WTC11 (cell line): ENCODE data around the gene TSACC. TPM values are rescaled to one million over a fixed set of nuclear protein-coding genes. Genes with fewer than 3 reads are reported as not detected.

Experiments
- ATAC-seq: fragments of 200-7000 bp; cut with Tn5 transposase; 2 replicates; pipeline ENCODE4 v1.10.0; 2021; ENCODE audit warnings: mild to moderate bottlenecking, moderate library complexity
- CTCF ChIA-PET: fragments of 300-600 bp; sonication (Branson Sonifier 250); formaldehyde crosslinking; loops from one replicate; lab custom pipeline; 2021; ENCODE audit warnings: antibody characterized with exemption; lab: Charles Lee
- POLR2A ChIA-PET: fragments of 350-600 bp; sonication (Branson Sonifier 250); formaldehyde crosslinking; loops from one replicate; lab custom pipeline; 2021; ENCODE audit warnings: antibody characterized with exemption; lab: Charles Lee
- DNase-seq: peaks from one replicate; pipeline ENCODE4 v3.0.0; 2021; ENCODE audit warnings: low spot score
- H3K27ac Mint-ChIP-seq: 2 replicates; pipeline ENCODE4 v1.8.0; 2021; ENCODE audit warnings: mixed read lengths
- H3K27me3 Mint-ChIP-seq: 2 replicates; pipeline ENCODE4 v1.8.0; 2021; ENCODE audit warnings: low read depth, mild to moderate bottlenecking, moderate library complexity, mixed read lengths
- H3K36me3 Mint-ChIP-seq: 2 replicates; pipeline ENCODE4 v1.8.0; 2021; ENCODE audit warnings: mixed read lengths
- H3K4me1 Mint-ChIP-seq: 2 replicates; pipeline ENCODE4 v1.8.0; 2022; ENCODE audit warnings: mixed read lengths
- H3K4me3 Mint-ChIP-seq: 2 replicates; pipeline ENCODE4 v1.8.0; 2021; ENCODE audit warnings: mild to moderate bottlenecking, moderate library complexity, mixed read lengths
- H3K9me3 Mint-ChIP-seq: 2 replicates; pipeline ENCODE4 v1.8.0; 2021; ENCODE audit warnings: mixed read lengths
- CREB1 ChIP-seq: sonication (generic); formaldehyde crosslinking; IDR thresholded peaks from 2 replicates; pipeline ENCODE4 v1.8.0; 2023; ENCODE audit warnings: mild to moderate bottlenecking, missing genetic modification reagents
- CREM ChIP-seq: sonication (generic); formaldehyde crosslinking; IDR thresholded peaks from 2 replicates; pipeline ENCODE4 v1.8.1; 2022; ENCODE audit warnings: mild to moderate bottlenecking, missing genetic modification reagents, moderate library complexity
- ELF4 ChIP-seq: sonication (generic); formaldehyde crosslinking; IDR thresholded peaks from 2 replicates; pipeline ENCODE4 v1.8.1; 2022; ENCODE audit warnings: low read depth, mild to moderate bottlenecking, moderate library complexity, missing genetic modification reagents
- ETV6 ChIP-seq: sonication (generic); formaldehyde crosslinking; IDR thresholded peaks from 2 replicates; pipeline ENCODE4 v1.8.1; 2022; ENCODE audit warnings: mild to moderate bottlenecking, missing genetic modification reagents
- FOXJ3 ChIP-seq: sonication (generic); formaldehyde crosslinking; IDR thresholded peaks from 2 replicates; pipeline ENCODE4 v1.9.0; 2021; ENCODE audit warnings: missing genetic modification reagents, mild to moderate bottlenecking, borderline replicate concordance
- GRHL2 ChIP-seq: fragments of 250-450 bp; sonication (Bioruptor Pico); IDR thresholded peaks from 2 replicates; pipeline ENCODE4 v1.8.0; 2022; ENCODE audit warnings: mild to moderate bottlenecking, moderate library complexity; ENCODE audit not compliant: insufficient replicate concordance, severe bottlenecking
- HMGA2 ChIP-seq: fragments of 250-450 bp; sonication (Bioruptor Pico); IDR thresholded peaks from 2 replicates; pipeline ENCODE4 v1.4.0; 2021; ENCODE audit warnings: mild to moderate bottlenecking, moderate library complexity
- MYBL2 ChIP-seq: sonication (generic); formaldehyde crosslinking; IDR thresholded peaks from 2 replicates; pipeline ENCODE4 v1.8.1; 2023; ENCODE audit warnings: mild to moderate bottlenecking, moderate library complexity, missing genetic modification reagents
- NR2C2 ChIP-seq: sonication (generic); formaldehyde crosslinking; IDR thresholded peaks from 2 replicates; pipeline ENCODE4 v1.8.0; 2022; ENCODE audit warnings: mild to moderate bottlenecking, missing genetic modification reagents
- PRRX2 ChIP-seq: fragments of 250-450 bp; sonication (Bioruptor Pico); IDR thresholded peaks from 2 replicates; pipeline ENCODE4 v1.8.0; 2021; ENCODE audit warnings: mild to moderate bottlenecking
- RELA ChIP-seq: sonication (generic); formaldehyde crosslinking; IDR thresholded peaks from 2 replicates; pipeline ENCODE4 v1.8.1; 2022; ENCODE audit warnings: missing genetic modification reagents, mild to moderate bottlenecking, borderline replicate concordance
- SMAD3 ChIP-seq: sonication (generic); formaldehyde crosslinking; IDR thresholded peaks from 2 replicates; pipeline ENCODE4 v1.8.0; 2022; ENCODE audit warnings: missing genetic modification reagents, mild to moderate bottlenecking, borderline replicate concordance
- SOX15 ChIP-seq: fragments of 250-450 bp; sonication (Bioruptor Pico); IDR thresholded peaks from 2 replicates; pipeline ENCODE4 v1.9.0; 2021; ENCODE audit warnings: mild to moderate bottlenecking
- TCF7 ChIP-seq: sonication (generic); formaldehyde crosslinking; IDR thresholded peaks from 2 replicates; pipeline ENCODE4 v1.8.0; 2022; ENCODE audit warnings: mild to moderate bottlenecking, low read depth, missing genetic modification reagents, moderate library complexity
- TEAD4 ChIP-seq: sonication (generic); formaldehyde crosslinking; IDR thresholded peaks from 2 replicates; pipeline ENCODE4 v1.8.0; 2022; ENCODE audit warnings: mild to moderate bottlenecking, missing genetic modification reagents
- ZNF263 ChIP-seq: sonication (generic); formaldehyde crosslinking; IDR thresholded peaks from 2 replicates; pipeline ENCODE4 v1.8.1; 2022; ENCODE audit warnings: low read depth, mild to moderate bottlenecking, moderate library complexity, missing genetic modification reagents
- ZNF423 ChIP-seq: fragments of 250-450 bp; sonication (Bioruptor Pico); IDR thresholded peaks from 2 replicates; pipeline ENCODE4 v2.1.2; 2022; ENCODE audit warnings: mild to moderate bottlenecking, moderate library complexity
- total RNA-seq: library from RNA; stranded (reverse); gene quantifications from 3 replicates; pipeline ENCODE4 v1.2.3, GENCODE V29; 2021
- TF ChIP-seq, protein P1 (sequence below): sonication (generic); formaldehyde crosslinking; IDR thresholded peaks from 2 replicates; pipeline ENCODE4 v1.8.1; 2023; ENCODE audit warnings: mild to moderate bottlenecking, moderate library complexity, missing genetic modification reagents
- TF ChIP-seq, protein P2 (sequence below): fragments of 250-450 bp; sonication (Bioruptor Pico); IDR thresholded peaks from 2 replicates; pipeline ENCODE4 v1.9.0; 2021; ENCODE audit warnings: moderate library complexity, mild to moderate bottlenecking, inconsistent platforms, borderline replicate concordance
- TF ChIP-seq, protein P3 (sequence below): fragments of 200-600 bp; IDR thresholded peaks from 2 replicates; pipeline ENCODE4 v1.8.0; 2022; ENCODE audit warnings: antibody characterized with exemption
- TF ChIP-seq, protein P4 (sequence below): sonication (generic); formaldehyde crosslinking; IDR thresholded peaks from 2 replicates; pipeline ENCODE4 v1.8.1; 2022; ENCODE audit warnings: low read depth, mild to moderate bottlenecking, moderate library complexity, missing genetic modification reagents, borderline replicate concordance
- TF ChIP-seq, protein P5 (sequence below): sonication (generic); formaldehyde crosslinking; IDR thresholded peaks from 2 replicates; pipeline ENCODE4 v1.8.0; 2022; ENCODE audit warnings: mild to moderate bottlenecking, missing genetic modification reagents
- TF ChIP-seq, protein P6 (sequence below): sonication (generic); formaldehyde crosslinking; IDR thresholded peaks from 2 replicates; pipeline ENCODE4 v1.8.0; 2022; ENCODE audit warnings: mild to moderate bottlenecking, missing genetic modification reagents
- TF ChIP-seq, protein P7 (sequence below): sonication (generic); formaldehyde crosslinking; IDR thresholded peaks from 2 replicates; pipeline ENCODE4 v1.8.0; 2023; ENCODE audit warnings: missing genetic modification reagents, mild to moderate bottlenecking, borderline replicate concordance
- TF ChIP-seq, protein P8 (sequence below): sonication (generic); formaldehyde crosslinking; IDR thresholded peaks from 2 replicates; pipeline ENCODE4 v1.8.1; 2023; ENCODE audit warnings: mild to moderate bottlenecking, missing genetic modification reagents

Gene TSACC
- total RNA-seq, 1 experiment from 2014 or later = 1.8 TPM

DNA sequence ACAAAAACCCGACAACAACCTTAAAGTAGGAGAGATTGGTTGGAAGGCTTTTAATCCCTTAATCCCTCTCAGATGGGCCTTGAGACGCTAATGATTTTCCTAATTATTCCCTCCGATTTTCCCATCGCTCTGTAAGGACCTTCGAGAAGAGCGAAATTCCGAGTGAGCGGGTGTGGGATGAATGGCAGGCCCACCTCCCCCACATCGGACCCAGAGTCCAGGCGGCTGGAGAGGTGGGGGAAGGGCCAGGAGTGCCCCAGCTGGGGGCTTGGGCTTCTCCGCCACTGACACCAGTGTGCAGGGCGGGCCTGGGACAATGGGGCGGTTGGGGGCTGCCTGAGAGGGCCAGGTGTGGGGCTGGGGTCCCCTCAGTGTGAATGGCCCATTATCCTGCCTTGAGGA lies 54.1 kb downstream of the TSACC start (continued):
- TF ChIP-seq ZNF423 (no peak), CREM (CRISPR knock-in tag) (no peak), HMGA2 (no peak), ETV6 (no peak), CREB1 (CRISPR knock-in tag) (no peak)
- TF ChIP-seq, protein P1, sequence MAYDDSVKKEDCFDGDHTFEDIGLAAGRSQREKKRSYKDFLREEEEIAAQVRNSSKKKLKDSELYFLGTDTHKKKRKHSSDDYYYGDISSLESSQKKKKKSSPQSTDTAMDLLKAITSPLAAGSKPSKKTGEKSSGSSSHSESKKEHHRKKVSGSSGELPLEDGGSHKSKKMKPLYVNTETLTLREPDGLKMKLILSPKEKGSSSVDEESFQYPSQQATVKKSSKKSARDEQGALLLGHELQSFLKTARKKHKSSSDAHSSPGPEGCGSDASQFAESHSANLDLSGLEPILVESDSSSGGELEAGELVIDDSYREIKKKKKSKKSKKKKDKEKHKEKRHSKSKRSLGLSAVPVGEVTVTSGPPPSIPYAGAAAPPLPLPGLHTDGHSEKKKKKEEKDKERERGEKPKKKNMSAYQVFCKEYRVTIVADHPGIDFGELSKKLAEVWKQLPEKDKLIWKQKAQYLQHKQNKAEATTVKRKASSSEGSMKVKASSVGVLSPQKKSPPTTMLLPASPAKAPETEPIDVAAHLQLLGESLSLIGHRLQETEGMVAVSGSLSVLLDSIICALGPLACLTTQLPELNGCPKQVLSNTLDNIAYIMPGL = no peak
- TF ChIP-seq, protein P2, sequence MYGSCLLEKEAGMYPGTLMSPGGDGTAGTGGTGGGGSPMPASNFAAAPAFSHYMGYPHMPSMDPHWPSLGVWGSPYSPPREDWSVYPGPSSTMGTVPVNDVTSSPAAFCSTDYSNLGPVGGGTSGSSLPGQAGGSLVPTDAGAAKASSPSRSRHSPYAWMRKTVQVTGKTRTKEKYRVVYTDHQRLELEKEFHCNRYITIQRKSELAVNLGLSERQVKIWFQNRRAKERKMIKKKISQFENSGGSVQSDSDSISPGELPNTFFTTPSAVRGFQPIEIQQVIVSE (CRISPR knock-in tag) = no peak
- TF ChIP-seq, protein P3, sequence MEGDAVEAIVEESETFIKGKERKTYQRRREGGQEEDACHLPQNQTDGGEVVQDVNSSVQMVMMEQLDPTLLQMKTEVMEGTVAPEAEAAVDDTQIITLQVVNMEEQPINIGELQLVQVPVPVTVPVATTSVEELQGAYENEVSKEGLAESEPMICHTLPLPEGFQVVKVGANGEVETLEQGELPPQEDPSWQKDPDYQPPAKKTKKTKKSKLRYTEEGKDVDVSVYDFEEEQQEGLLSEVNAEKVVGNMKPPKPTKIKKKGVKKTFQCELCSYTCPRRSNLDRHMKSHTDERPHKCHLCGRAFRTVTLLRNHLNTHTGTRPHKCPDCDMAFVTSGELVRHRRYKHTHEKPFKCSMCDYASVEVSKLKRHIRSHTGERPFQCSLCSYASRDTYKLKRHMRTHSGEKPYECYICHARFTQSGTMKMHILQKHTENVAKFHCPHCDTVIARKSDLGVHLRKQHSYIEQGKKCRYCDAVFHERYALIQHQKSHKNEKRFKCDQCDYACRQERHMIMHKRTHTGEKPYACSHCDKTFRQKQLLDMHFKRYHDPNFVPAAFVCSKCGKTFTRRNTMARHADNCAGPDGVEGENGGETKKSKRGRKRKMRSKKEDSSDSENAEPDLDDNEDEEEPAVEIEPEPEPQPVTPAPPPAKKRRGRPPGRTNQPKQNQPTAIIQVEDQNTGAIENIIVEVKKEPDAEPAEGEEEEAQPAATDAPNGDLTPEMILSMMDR = no peak
- TF ChIP-seq, protein P4, sequence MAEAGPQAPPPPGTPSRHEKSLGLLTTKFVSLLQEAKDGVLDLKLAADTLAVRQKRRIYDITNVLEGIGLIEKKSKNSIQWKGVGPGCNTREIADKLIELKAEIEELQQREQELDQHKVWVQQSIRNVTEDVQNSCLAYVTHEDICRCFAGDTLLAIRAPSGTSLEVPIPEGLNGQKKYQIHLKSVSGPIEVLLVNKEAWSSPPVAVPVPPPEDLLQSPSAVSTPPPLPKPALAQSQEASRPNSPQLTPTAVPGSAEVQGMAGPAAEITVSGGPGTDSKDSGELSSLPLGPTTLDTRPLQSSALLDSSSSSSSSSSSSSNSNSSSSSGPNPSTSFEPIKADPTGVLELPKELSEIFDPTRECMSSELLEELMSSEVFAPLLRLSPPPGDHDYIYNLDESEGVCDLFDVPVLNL (CRISPR knock-in tag) = no peak

DNA sequence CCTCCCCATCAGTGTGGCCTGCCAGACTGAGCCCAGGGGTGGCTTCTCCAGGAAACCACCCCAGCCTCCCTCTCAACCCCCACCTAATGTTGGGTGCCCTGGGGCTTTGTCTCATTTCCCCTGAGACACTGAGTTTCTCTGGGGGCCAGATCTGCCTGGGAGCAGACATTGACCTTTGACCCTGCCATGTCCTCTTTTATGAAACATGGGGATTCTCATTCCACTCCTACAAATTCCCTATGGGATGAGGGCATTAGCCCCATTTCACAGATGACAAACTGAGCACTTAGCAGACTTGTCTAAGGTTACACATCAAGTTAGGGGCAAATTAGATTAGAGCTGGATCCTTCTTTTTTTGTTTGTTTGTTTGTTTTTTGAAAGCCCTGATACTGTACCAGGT lies 54.8 kb downstream of the TSACC start:
- no peak overlapping the region for H3K27ac Mint-ChIP-seq
- H3K36me3 Mint-ChIP-seq = no peaks in the 10 kb centered on the region
- CTCF ChIA-PET = interaction anchor here (1.3 to 10.3 kb wide), 3 partner anchors 7 to 53 kb away, joined by 6 to 107 read pairs (median 9); no protein-coding TSS in a partner anchor
- no peaks in the 10 kb centered on the region for H3K9me3 Mint-ChIP-seq
- ATAC-seq (no peak), DNase-seq (no peak)
- TF ChIP-seq PRRX2 (CRISPR knock-in tag) (no peak), NR2C2 (no peak), MYBL2 (CRISPR knock-in tag) (no peak), GRHL2 (CRISPR knock-in tag) (no peak), ZNF263 (CRISPR knock-in tag) (no peak), SOX15 (CRISPR knock-in tag) (no peak), ELF4 (CRISPR knock-in tag) (no peak), FOXJ3 (CRISPR knock-in tag) (no peak), TEAD4 (CRISPR knock-in tag) (no peak), SMAD3 (CRISPR knock-in tag) (no peak), TCF7 (CRISPR knock-in tag) (no peak), RELA (CRISPR knock-in tag) (no peak)
- TF ChIP-seq, protein P5, sequence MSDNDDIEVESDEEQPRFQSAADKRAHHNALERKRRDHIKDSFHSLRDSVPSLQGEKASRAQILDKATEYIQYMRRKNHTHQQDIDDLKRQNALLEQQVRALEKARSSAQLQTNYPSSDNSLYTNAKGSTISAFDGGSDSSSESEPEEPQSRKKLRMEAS (CRISPR knock-in tag) = no peak
- TF ChIP-seq, protein P6, sequence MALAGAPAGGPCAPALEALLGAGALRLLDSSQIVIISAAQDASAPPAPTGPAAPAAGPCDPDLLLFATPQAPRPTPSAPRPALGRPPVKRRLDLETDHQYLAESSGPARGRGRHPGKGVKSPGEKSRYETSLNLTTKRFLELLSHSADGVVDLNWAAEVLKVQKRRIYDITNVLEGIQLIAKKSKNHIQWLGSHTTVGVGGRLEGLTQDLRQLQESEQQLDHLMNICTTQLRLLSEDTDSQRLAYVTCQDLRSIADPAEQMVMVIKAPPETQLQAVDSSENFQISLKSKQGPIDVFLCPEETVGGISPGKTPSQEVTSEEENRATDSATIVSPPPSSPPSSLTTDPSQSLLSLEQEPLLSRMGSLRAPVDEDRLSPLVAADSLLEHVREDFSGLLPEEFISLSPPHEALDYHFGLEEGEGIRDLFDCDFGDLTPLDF = no peak
- TF ChIP-seq, protein P7, sequence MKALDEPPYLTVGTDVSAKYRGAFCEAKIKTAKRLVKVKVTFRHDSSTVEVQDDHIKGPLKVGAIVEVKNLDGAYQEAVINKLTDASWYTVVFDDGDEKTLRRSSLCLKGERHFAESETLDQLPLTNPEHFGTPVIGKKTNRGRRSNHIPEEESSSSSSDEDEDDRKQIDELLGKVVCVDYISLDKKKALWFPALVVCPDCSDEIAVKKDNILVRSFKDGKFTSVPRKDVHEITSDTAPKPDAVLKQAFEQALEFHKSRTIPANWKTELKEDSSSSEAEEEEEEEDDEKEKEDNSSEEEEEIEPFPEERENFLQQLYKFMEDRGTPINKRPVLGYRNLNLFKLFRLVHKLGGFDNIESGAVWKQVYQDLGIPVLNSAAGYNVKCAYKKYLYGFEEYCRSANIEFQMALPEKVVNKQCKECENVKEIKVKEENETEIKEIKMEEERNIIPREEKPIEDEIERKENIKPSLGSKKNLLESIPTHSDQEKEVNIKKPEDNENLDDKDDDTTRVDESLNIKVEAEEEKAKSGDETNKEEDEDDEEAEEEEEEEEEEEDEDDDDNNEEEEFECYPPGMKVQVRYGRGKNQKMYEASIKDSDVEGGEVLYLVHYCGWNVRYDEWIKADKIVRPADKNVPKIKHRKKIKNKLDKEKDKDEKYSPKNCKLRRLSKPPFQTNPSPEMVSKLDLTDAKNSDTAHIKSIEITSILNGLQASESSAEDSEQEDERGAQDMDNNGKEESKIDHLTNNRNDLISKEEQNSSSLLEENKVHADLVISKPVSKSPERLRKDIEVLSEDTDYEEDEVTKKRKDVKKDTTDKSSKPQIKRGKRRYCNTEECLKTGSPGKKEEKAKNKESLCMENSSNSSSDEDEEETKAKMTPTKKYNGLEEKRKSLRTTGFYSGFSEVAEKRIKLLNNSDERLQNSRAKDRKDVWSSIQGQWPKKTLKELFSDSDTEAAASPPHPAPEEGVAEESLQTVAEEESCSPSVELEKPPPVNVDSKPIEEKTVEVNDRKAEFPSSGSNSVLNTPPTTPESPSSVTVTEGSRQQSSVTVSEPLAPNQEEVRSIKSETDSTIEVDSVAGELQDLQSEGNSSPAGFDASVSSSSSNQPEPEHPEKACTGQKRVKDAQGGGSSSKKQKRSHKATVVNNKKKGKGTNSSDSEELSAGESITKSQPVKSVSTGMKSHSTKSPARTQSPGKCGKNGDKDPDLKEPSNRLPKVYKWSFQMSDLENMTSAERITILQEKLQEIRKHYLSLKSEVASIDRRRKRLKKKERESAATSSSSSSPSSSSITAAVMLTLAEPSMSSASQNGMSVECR (CRISPR knock-in tag) = no peak
- TF ChIP-seq, protein P8, sequence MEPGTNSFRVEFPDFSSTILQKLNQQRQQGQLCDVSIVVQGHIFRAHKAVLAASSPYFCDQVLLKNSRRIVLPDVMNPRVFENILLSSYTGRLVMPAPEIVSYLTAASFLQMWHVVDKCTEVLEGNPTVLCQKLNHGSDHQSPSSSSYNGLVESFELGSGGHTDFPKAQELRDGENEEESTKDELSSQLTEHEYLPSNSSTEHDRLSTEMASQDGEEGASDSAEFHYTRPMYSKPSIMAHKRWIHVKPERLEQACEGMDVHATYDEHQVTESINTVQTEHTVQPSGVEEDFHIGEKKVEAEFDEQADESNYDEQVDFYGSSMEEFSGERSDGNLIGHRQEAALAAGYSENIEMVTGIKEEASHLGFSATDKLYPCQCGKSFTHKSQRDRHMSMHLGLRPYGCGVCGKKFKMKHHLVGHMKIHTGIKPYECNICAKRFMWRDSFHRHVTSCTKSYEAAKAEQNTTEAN (CRISPR knock-in tag) = no peak
- H3K27me3 Mint-ChIP-seq = peaks cover 34% of the 10 kb centered on the region
- no peak overlapping the region for H3K4me3 Mint-ChIP-seq
- POLR2A ChIA-PET = interaction anchor here (0.6 kb wide), 1 partner anchor 44 kb away, joined by 5 read pairs; no protein-coding TSS in a partner anchor
- H3K4me1 Mint-ChIP-seq = peaks cover 41% of the 10 kb centered on the region
